CD8-positive, alpha-beta memory T cell (primary cell): Measurements from ENCODE around the gene TCAIM. TPM values are rescaled to one million over a fixed set of nuclear protein-coding genes. Genes with fewer than 3 reads are reported as not detected.
"Not testable (repeated sequence)": the region's sequence is repeated elsewhere in the genome, so short reads cannot be mapped to it uniquely, and the experiment has no call there.

Experiments
- CTCF ChIA-PET: fragments of 350-600 bp; sonication (Branson Sonifier 250); formaldehyde crosslinking; loops from one replicate; lab custom pipeline; 2021; ENCODE audit warnings: antibody characterized with exemption; lab: Charles Lee
- POLR2A ChIA-PET: fragments of 350-600 bp; sonication (Branson Sonifier 250); formaldehyde crosslinking; loops from one replicate; lab custom pipeline; 2021; ENCODE audit warnings: antibody characterized with exemption; lab: Charles Lee
- DNase-seq, 5 donors: peaks; one replicate each; pipeline versions ENCODE4 v3.0.0 to v3.0.0-alpha.2; 2020 to 2022; ENCODE audit warnings: mixed read lengths in 1 of 5
- H3K27ac ChIP-seq: one replicate; pipeline ENCODE4 v1.7.0; 2013; ENCODE audit warnings: low read depth, mild to moderate bottlenecking, low read length, moderate library complexity
- H3K27me3 ChIP-seq: 2 replicates; pipeline ENCODE4 v1.7.0; 2013; ENCODE audit warnings: low read length, mild to moderate bottlenecking; ENCODE audit not compliant: insufficient read depth, poor library complexity, severe bottlenecking
- H3K36me3 ChIP-seq: 2 replicates; pipeline ENCODE4 v1.7.0; 2013; ENCODE audit warnings: mild to moderate bottlenecking, low read length, moderate library complexity; ENCODE audit not compliant: insufficient read depth
- H3K4me1 ChIP-seq: 2 replicates; pipeline ENCODE4 v1.7.0; 2013; ENCODE audit warnings: mild to moderate bottlenecking, low read length, moderate library complexity; ENCODE audit not compliant: insufficient read depth
- H3K4me3 ChIP-seq: 2 replicates; pipeline ENCODE4 v1.7.0; 2013; ENCODE audit warnings: mild to moderate bottlenecking, low read length
- H3K9me3 ChIP-seq: 2 replicates; pipeline ENCODE4 v1.7.0; 2013; ENCODE audit warnings: mild to moderate bottlenecking, low read length
- H3K27ac Mint-ChIP-seq, 8 donors: one replicate each; pipeline ENCODE4 v1.8.0; 2020 to 2021; ENCODE audit warnings: mixed read lengths in 8 of 8, mild to moderate bottlenecking in 6 of 8, inconsistent platforms in 3 of 8, moderate library complexity in 3 of 8
- H3K27me3 Mint-ChIP-seq, 2 donors: one replicate each; pipeline ENCODE4 v1.8.0; 2020 to 2021; ENCODE audit warnings: mixed read lengths in 2 of 2, mild to moderate bottlenecking in 1 of 2, moderate library complexity in 1 of 2
- H3K36me3 Mint-ChIP-seq, 3 donors: one replicate each; pipeline ENCODE4 v1.8.0; 2020 to 2021; ENCODE audit warnings: mixed read lengths in 3 of 3, inconsistent platforms in 1 of 3, mild to moderate bottlenecking in 1 of 3
- H3K4me1 Mint-ChIP-seq, 3 donors: one replicate each; pipeline ENCODE4 v1.8.0; 2020 to 2021; ENCODE audit warnings: mixed read lengths in 3 of 3, inconsistent platforms in 1 of 3, mild to moderate bottlenecking in 1 of 3
- H3K4me3 Mint-ChIP-seq, 7 donors: one replicate each; pipeline ENCODE4 v1.8.0; 2020 to 2021; ENCODE audit warnings: mixed read lengths in 7 of 7, mild to moderate bottlenecking in 6 of 7, moderate library complexity in 4 of 7, inconsistent platforms in 2 of 7
- H3K9me3 Mint-ChIP-seq, 5 donors: one replicate each; pipeline ENCODE4 v1.8.0; 2020 to 2022; ENCODE audit warnings: mixed read lengths in 5 of 5, mild to moderate bottlenecking in 3 of 5, moderate library complexity in 2 of 5, inconsistent platforms in 1 of 5
- polyA plus RNA-seq: library from polyadenylated mRNA; unstranded; fragments of 300-500 nt; fragmentation: Illumina TruSeq; gene quantifications from one replicate; pipeline ENCODE4 v1.2.3, GENCODE V29; 2021
- total RNA-seq, 2 experiments: library from RNA; stranded (reverse); gene quantifications; one replicate each; pipeline ENCODE4 v1.2.3, GENCODE V29; 2021

TCAIM gene
- total and polyA plus RNA-seq, 3 experiments from 2014 or later: 12.8 to 14.4 (median 13.6) TPM

- POLR2A ChIA-PET: no interaction called here
- CTCF ChIA-PET: no interaction called here
These were observed 71.3 kb downstream of the TCAIM start for GRCh38 chr3:44409640-44410410.

GRCh38 chr3:44411031-44411645 is 72.6 kb downstream of the TCAIM start:
- H3K36me3 Mint-ChIP-seq: no peaks in the 10 kb centered on the region
- H3K4me1 Mint-ChIP-seq: no peaks in the 10 kb centered on the region
- H3K9me3 Mint-ChIP-seq: no peaks in the 10 kb centered on the region
- H3K27ac Mint-ChIP-seq: peak overlapping the region in 1 of 8 donors; percentile 17
- POLR2A ChIA-PET: no interaction called here
- Histone ChIP-seq H3K4me1 (no peaks in the 10 kb centered on the region), H3K9me3 (no peaks in the 10 kb centered on the region), H3K4me3 (no peak overlapping the region), H3K36me3 (no peaks in the 10 kb centered on the region), H3K27me3 (no peaks in the 10 kb centered on the region), H3K27ac (no peak overlapping the region)
- peak overlapping the region in 1 of 7 donors; percentile 36 for H3K4me3 Mint-ChIP-seq
- no peak for DNase-seq
- CTCF ChIA-PET: no interaction called here
- H3K27me3 Mint-ChIP-seq: no peaks in the 10 kb centered on the region

More at GRCh38 chr3:44409640-44410410, 71.3 kb downstream of the TCAIM start:
- no peak for DNase-seq
- Histone ChIP-seq H3K36me3 (no peaks in the 10 kb centered on the region), H3K4me3 (no peak overlapping the region), H3K27ac (no peak overlapping the region), H3K4me1 (no peaks in the 10 kb centered on the region), H3K27me3 (no peaks in the 10 kb centered on the region), H3K9me3 (no peaks in the 10 kb centered on the region)
- Mint-ChIP-seq H3K36me3 (no peaks in the 10 kb centered on the region), H3K4me3 (no peak overlapping the region), H3K27me3 (no peaks in the 10 kb centered on the region), H3K4me1 (no peaks in the 10 kb centered on the region), H3K9me3 (no peaks in the 10 kb centered on the region), H3K27ac (no peak overlapping the region)

- no peaks in the 10 kb centered on the region for H3K27me3 ChIP-seq
- DNase-seq: no peak
- POLR2A ChIA-PET: no interaction called here
- no peak overlapping the region for H3K4me3 ChIP-seq
- H3K27ac ChIP-seq: no peak overlapping the region
- Mint-ChIP-seq H3K9me3 (no peaks in the 10 kb centered on the region), H3K27ac (no peak overlapping the region), H3K4me1 (no peaks in the 10 kb centered on the region), H3K27me3 (no peaks in the 10 kb centered on the region), H3K4me3 (no peak overlapping the region), H3K36me3 (no peaks in the 10 kb centered on the region)
- no peaks in the 10 kb centered on the region for H3K4me1 ChIP-seq
- no peaks in the 10 kb centered on the region for H3K9me3 ChIP-seq
- no peaks in the 10 kb centered on the region for H3K36me3 ChIP-seq
- CTCF ChIA-PET: no interaction called here
These were observed 73.8 kb downstream of the TCAIM start for GRCh38 chr3:44412365-44412764.

GRCh38 chr3:44414517-44415090 is 76.0 kb downstream of the TCAIM start:
- CTCF ChIA-PET: no interaction called here
- no peak overlapping the region for H3K4me3 Mint-ChIP-seq

GRCh38 chr3:44415421-44415820 is 76.9 kb downstream of the TCAIM start:
- H3K9me3 ChIP-seq: no peaks in the 10 kb centered on the region
- no peaks in the 10 kb centered on the region for H3K9me3 Mint-ChIP-seq
- peaks cover 0 to 7% (median 0%) of the 10 kb centered on the region in 3 donors for H3K36me3 Mint-ChIP-seq
- H3K27me3 ChIP-seq: no peaks in the 10 kb centered on the region
- H3K4me3 ChIP-seq: no peak overlapping the region
- POLR2A ChIA-PET: no interaction called here
- H3K4me1 ChIP-seq: no peaks in the 10 kb centered on the region
- no peak for DNase-seq
- no peaks in the 10 kb centered on the region for H3K4me1 Mint-ChIP-seq
- no peak overlapping the region for H3K4me3 Mint-ChIP-seq
- H3K27ac Mint-ChIP-seq: no peak overlapping the region
- no peak overlapping the region for H3K27ac ChIP-seq
- CTCF ChIA-PET: no interaction called here
- no peaks in the 10 kb centered on the region for H3K27me3 Mint-ChIP-seq
- H3K36me3 ChIP-seq: no peaks in the 10 kb centered on the region

More at GRCh38 chr3:44414517-44415090, 76.0 kb downstream of the TCAIM start:
- Histone ChIP-seq H3K36me3 (no peaks in the 10 kb centered on the region), H3K4me3 (no peak overlapping the region), H3K27ac (no peak overlapping the region), H3K9me3 (no peaks in the 10 kb centered on the region), H3K4me1 (no peaks in the 10 kb centered on the region), H3K27me3 (no peaks in the 10 kb centered on the region)
- H3K27me3 Mint-ChIP-seq: no peaks in the 10 kb centered on the region
- no peak overlapping the region for H3K27ac Mint-ChIP-seq
- H3K9me3 Mint-ChIP-seq: no peaks in the 10 kb centered on the region
- DNase-seq: no peak
- no peaks in the 10 kb centered on the region for H3K4me1 Mint-ChIP-seq
- POLR2A ChIA-PET: no interaction called here
- peaks cover 0 to 7% (median 0%) of the 10 kb centered on the region in 3 donors for H3K36me3 Mint-ChIP-seq

- H3K27ac ChIP-seq: no peak overlapping the region
- no peaks in the 10 kb centered on the region for H3K27me3 ChIP-seq
- no peaks in the 10 kb centered on the region for H3K9me3 ChIP-seq
- Mint-ChIP-seq H3K4me1 (no peaks in the 10 kb centered on the region), H3K36me3 (peaks cover 0 to 7% (median 0%) of the 10 kb centered on the region in 3 donors), H3K9me3 (peaks cover 0 to 2% (median 0%) of the 10 kb centered on the region in 5 donors), H3K27me3 (peaks cover 0 to 4% of the 10 kb centered on the region in 2 donors), H3K4me3 (no peak overlapping the region), H3K27ac (peak overlapping the region in 1 of 8 donors; percentile 50)
- H3K4me3 ChIP-seq: no peak overlapping the region
- DNase-seq: no peak
- ChIA-PET CTCF (no interaction called here), POLR2A (no interaction called here)
- H3K4me1 ChIP-seq: no peaks in the 10 kb centered on the region
- H3K36me3 ChIP-seq: no peaks in the 10 kb centered on the region
These were observed 77.8 kb downstream of the TCAIM start for GRCh38 chr3:44416031-44417030.

GRCh38 chr3:44418118-44418517 is 79.6 kb downstream of the TCAIM start:
- H3K9me3 Mint-ChIP-seq, H3K4me3 Mint-ChIP-seq, H3K9me3 ChIP-seq, H3K27me3 ChIP-seq, H3K4me1 ChIP-seq, DNase-seq, CTCF ChIA-PET, H3K4me1 Mint-ChIP-seq, H3K36me3 ChIP-seq, POLR2A ChIA-PET, H3K36me3 Mint-ChIP-seq, H3K4me3 ChIP-seq, H3K27ac ChIP-seq, H3K27me3 Mint-ChIP-seq: not testable (repeated sequence)
- H3K27ac Mint-ChIP-seq: peak overlapping the region in 1 of 8 donors; percentile 62
